Uterus (tissue), 4 donors: ENCODE data around the gene WDR47. TPM values are rescaled to one million over a fixed set of nuclear protein-coding genes. Genes with fewer than 3 reads are reported as not detected.
"Not testable (repeated sequence)": the region's sequence is repeated elsewhere in the genome, so short reads cannot be mapped to it uniquely, and the experiment has no call there.

ENCODE experiments used
- DNase-seq, 2 donors: peaks; one replicate each; pipeline ENCODE4 v3.0.0-alpha.2; 2019 to 2020
- H3K27ac ChIP-seq, 2 donors: fragments of 200-600 bp; sonication (generic); 1 replicate in 1 of 2; 2 replicates in 1 of 2; pipeline ENCODE4 v1.5.1; 2016 to 2018
- H3K27me3 ChIP-seq, 2 donors: fragments of 200-600 bp; sonication (generic); one replicate each; pipeline ENCODE4 v1.5.1; 2018 to 2019; ENCODE audit warnings: control low read depth in 1 of 2
- H3K36me3 ChIP-seq, 2 donors: fragments of 200-600 bp; sonication (generic); one replicate each; pipeline ENCODE4 v1.5.1; 2019; ENCODE audit warnings: control low read depth in 1 of 2
- H3K4me1 ChIP-seq, 2 donors: fragments of 200-600 bp; sonication (generic); one replicate each; pipeline ENCODE4 v1.5.1; 2018 to 2019; ENCODE audit warnings: control low read depth in 1 of 2
- H3K4me3 ChIP-seq, 2 donors: fragments of 200-600 bp; sonication (generic); 1 replicate in 1 of 2; 2 replicates in 1 of 2; pipeline ENCODE4 v1.5.1; 2018 to 2019; ENCODE audit warnings: mild to moderate bottlenecking in 1 of 2
- H3K9me3 ChIP-seq, 2 donors: fragments of 200-600 bp; sonication (generic); one replicate each; pipeline ENCODE4 v1.5.1; 2019; ENCODE audit warnings: control low read depth in 1 of 2
- POLR2A ChIP-seq, 2 donors: fragments of 450-650 bp; IDR thresholded peaks; one replicate each; pipeline ENCODE4 v1.6.1; 2016; ENCODE audit warnings: antibody characterized with exemption in 2 of 2, mild to moderate bottlenecking in 1 of 2, moderate library complexity in 1 of 2
- intact Hi-C: fragments of 100-400 bp; cut with DNase I; formaldehyde crosslinking; loops from one replicate; pipeline ENCODE4 v1.15.1; 2023; ENCODE audit warnings: low total_unique reads
- small RNA-seq: library from RNA; depleted of rRNA; stranded (forward); fragments of <200 nt; gene quantifications from one replicate; pipeline ENCODE3, GENCODE V24; 2016
- total RNA-seq, 4 donors: library from RNA; depleted of rRNA in 3 of 4; stranded (reverse); fragments of >200 nt in 3 of 4; gene quantifications; one replicate each; pipeline versions ENCODE4 v1.1.0 to v1.2.4, GENCODE V29; 2014 to 2023
- TF ChIP-seq, protein P1 (sequence below), 4 experiments: fragments of 200-600 bp in 2 of 4; fragments of 450-650 bp in 2 of 4; sonication (generic) in 2 of 4; IDR thresholded peaks; one replicate each; pipeline ENCODE4 v1.5.1; 2016 to 2019; ENCODE audit warnings: antibody characterized with exemption in 4 of 4, mild to moderate bottlenecking in 2 of 4, moderate library complexity in 1 of 4
- donor health status: DM: yes; HTN: yes; CAD: no.

WDR47 gene
- total RNA-seq, 4 donors from 2014 or later, result 10.5 to 54.7 (median 27.2) TPM

DNA sequence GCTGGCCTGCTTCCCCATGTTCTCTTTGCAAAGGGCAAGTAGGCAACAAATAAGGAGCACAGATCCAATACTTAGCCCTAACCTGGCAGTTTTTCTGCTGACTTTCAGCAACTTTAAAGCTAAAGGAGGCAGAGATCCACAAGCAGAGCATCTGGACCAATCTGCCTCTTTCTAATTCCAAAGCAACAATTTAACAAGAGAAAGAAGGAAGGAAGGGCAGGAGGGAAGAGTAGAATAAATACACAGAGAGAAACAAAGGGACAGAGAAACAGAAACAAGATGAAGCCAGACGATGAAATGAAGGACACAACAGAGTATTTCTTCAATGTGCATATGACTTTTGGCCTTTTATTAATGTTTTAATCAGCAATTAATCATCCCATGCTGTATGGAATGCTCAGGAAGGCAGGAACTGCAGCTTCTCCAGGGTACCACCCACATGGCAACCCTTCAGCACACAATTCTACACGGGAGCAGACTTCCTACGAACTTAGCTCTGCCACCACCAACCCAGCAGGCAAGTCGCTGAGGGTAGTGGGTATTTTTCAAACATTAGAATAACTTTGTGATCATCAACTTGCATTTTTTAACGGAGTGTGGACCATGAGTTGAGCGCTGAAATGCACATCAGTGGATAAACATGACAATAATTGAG, 93.9 kb downstream of the WDR47 start:
- H3K4me1 ChIP-seq, result no peaks in the 10 kb centered on the region
- no peaks in the 10 kb centered on the region for H3K27me3 ChIP-seq
- H3K27ac ChIP-seq, result peak overlapping the region in 1 of 2 donors; percentile 45
- H3K36me3 ChIP-seq, result no peaks in the 10 kb centered on the region
- TF ChIP-seq POLR2A (IDR thresholded peaks at IDR 0.05), result no peak
- H3K9me3 ChIP-seq, result no peaks in the 10 kb centered on the region
- no peak overlapping the region for H3K4me3 ChIP-seq
- DNase-seq, result no peak
- intact Hi-C loops, result no loop called here

DNA sequence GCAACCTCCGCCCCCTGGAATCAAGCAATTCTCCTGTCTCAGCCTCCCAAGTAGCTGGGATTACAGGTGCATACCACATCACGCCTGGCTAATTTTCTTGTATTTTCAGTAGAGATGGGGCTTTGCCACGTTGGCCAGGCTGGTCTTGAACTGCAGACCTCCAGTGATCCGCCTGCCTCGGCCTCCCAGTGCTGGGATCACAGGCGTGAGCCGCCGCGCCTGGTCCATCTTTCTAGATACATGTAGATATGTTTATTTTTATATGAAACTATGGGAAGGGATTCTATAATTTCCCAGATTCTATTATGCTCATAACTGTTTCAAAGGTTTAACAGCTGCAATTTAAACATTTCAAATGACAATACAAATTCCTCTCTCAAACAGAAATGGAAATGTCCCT, 105.7 kb downstream of the WDR47 start:
- H3K36me3 ChIP-seq, result no peaks in the 10 kb centered on the region
- H3K27me3 ChIP-seq, result no peaks in the 10 kb centered on the region
- no peaks in the 10 kb centered on the region for H3K9me3 ChIP-seq
- intact Hi-C loops, result no loop called here
- H3K4me3 ChIP-seq, result no peak overlapping the region
- TF ChIP-seq, protein P1, sequence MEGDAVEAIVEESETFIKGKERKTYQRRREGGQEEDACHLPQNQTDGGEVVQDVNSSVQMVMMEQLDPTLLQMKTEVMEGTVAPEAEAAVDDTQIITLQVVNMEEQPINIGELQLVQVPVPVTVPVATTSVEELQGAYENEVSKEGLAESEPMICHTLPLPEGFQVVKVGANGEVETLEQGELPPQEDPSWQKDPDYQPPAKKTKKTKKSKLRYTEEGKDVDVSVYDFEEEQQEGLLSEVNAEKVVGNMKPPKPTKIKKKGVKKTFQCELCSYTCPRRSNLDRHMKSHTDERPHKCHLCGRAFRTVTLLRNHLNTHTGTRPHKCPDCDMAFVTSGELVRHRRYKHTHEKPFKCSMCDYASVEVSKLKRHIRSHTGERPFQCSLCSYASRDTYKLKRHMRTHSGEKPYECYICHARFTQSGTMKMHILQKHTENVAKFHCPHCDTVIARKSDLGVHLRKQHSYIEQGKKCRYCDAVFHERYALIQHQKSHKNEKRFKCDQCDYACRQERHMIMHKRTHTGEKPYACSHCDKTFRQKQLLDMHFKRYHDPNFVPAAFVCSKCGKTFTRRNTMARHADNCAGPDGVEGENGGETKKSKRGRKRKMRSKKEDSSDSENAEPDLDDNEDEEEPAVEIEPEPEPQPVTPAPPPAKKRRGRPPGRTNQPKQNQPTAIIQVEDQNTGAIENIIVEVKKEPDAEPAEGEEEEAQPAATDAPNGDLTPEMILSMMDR (IDR thresholded peaks at IDR 0.05), result no peak
- no peak for TF ChIP-seq POLR2A (IDR thresholded peaks at IDR 0.05)
- H3K27ac ChIP-seq, result no peak overlapping the region
- no peak for DNase-seq
- H3K4me1 ChIP-seq, result no peaks in the 10 kb centered on the region

DNA sequence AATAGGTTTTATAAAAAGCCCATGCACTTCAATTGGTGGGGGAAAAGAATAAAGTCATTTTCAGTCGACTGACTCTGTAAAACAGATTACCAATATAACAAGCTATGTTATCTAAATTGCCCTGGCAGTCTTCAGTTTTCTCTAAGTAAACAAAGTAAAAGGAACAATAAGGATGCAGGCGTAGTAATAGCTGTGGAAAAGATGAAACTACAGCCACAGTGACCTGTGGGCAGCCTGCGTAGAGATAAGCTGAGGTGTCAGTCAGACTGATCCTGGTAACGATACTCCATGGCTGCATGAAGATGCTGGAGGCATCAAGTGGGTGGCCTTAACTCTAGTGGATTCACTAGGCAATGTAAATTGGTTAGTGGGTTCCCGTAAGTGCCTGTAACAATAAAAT, 108.0 kb downstream of the WDR47 start:
- TF ChIP-seq, protein P1 (IDR thresholded peaks at IDR 0.05), result no peak
- no peak for TF ChIP-seq POLR2A (IDR thresholded peaks at IDR 0.05)
- no peaks in the 10 kb centered on the region for H3K36me3 ChIP-seq
- no peaks in the 10 kb centered on the region for H3K9me3 ChIP-seq
- no peak for DNase-seq
- no peaks in the 10 kb centered on the region for H3K27me3 ChIP-seq
- no peak overlapping the region for H3K27ac ChIP-seq
- intact Hi-C loops, result no loop called here
- no peaks in the 10 kb centered on the region for H3K4me1 ChIP-seq
- H3K4me3 ChIP-seq, result no peak overlapping the region

DNA sequence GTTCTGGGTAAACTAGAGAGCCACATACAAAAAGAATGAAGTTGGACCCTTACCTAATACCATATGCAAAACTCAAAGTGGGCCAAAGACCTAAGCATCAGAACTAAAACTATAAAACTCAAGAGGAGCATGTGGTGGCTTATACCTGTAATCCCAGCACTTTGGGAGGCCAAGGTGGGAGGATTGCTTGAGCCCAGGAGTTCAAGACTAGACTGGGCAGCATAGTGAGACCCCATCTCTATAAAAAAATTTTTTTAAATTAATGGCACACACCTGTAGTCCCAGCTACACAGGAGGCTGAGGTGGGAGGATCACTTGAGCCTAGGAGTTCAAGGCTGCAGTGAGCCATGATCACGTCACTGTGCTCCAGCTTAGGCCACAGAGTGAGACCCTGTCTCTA, 114.3 kb downstream of the WDR47 start:
- H3K9me3 ChIP-seq, H3K27ac ChIP-seq, H3K4me1 ChIP-seq, intact Hi-C loops, H3K36me3 ChIP-seq, DNase-seq, H3K27me3 ChIP-seq, H3K4me3 ChIP-seq: not testable (repeated sequence)

DNA sequence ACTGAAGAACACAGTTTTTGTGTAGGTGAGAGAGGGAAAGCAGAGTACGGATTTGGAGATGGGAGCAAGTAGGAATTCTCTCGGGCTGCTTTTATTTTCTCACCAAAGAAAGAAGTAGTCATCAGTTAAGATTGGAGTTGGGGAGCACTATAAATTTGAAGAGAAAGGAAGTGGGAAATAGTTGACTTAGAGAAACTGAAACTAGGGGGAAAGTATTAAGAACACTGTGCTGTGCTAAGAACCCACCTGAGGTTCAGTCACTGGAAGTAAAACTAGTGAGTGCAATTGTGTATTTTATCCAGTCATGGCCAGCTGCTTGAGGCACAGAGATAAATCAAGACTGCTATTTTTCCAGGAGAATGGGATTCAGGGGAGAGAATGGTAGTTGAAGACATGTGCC, 116.0 kb downstream of the WDR47 start:
- no peak for DNase-seq
- Histone ChIP-seq H3K9me3 (no peaks in the 10 kb centered on the region), H3K27me3 (no peaks in the 10 kb centered on the region), H3K4me1 (no peaks in the 10 kb centered on the region), H3K27ac (no peak overlapping the region), H3K4me3 (no peak overlapping the region), H3K36me3 (no peaks in the 10 kb centered on the region)
- intact Hi-C loops, result no loop called here
- TF ChIP-seq POLR2A (IDR thresholded peaks at IDR 0.05), result no peak

Small RNAs within 50 kb of the gene (small RNA-seq; reads per million reads assigned to genes)
- gene BX679664.1, result not detected
- not detected for gene BX679664.2

Other genes with a start within 250 kb of the WDR47 start
- gene AKNAD1, start 185.0 kb downstream of the WDR47 start, total RNA-seq, result 10 to 100 TPM in 1 of 4 donors, under 1 TPM in 2, not detected in 1; 0.29 to 23.3 (median 0.98) TPM
- 10 to 100 TPM in 3 of 4 donors, 1 to 10 TPM in 1; 8.5 to 61.3 (median 16.8) TPM for gene GPSM2, start 165.1 kb downstream of the WDR47 start, total RNA-seq
- gene CLCC1, start 78.6 kb downstream of the WDR47 start, total RNA-seq, result 10 to 100 TPM; 30.6 to 71.2 (median 54.7) TPM
- 10 to 100 TPM in 3 of 4 donors, 1 to 10 TPM in 1; 2.0 to 56.3 (median 25.7) TPM for gene TAF13, start 33.9 kb upstream of the WDR47 start, total RNA-seq
- 10 to 100 TPM; 10.2 to 56.2 (median 36.4) TPM for gene TMEM167B, start 48.7 kb upstream of the WDR47 start, total RNA-seq
- gene ELAPOR1, start 72.0 kb upstream of the WDR47 start, total RNA-seq, result 10 to 100 TPM in 1 of 4 donors, 1 to 10 TPM in 2, under 1 TPM in 1; 0.29 to 51.2 (median 2.8) TPM
- gene SARS1, start 171.8 kb upstream of the WDR47 start, total RNA-seq, result 100 to 1,000 TPM in 3 of 4 donors, 10 to 100 TPM in 1; 98.1 to 138 (median 112) TPM
- 1 to 10 TPM in 3 of 4 donors, under 1 TPM in 1; 0.26 to 9.6 (median 5.4) TPM for gene CELSR2, start 207.4 kb upstream of the WDR47 start, total RNA-seq
- gene PSRC1, start 241.0 kb upstream of the WDR47 start, total RNA-seq, result 10 to 100 TPM in 1 of 4 donors, 1 to 10 TPM in 3; 3.8 to 11.4 (median 7.5) TPM